NT2/D1 (cell line): ENCODE data around the gene RBPJ.

ENCODE experiments used
- SUZ12 ChIP-seq: IDR thresholded peaks from 2 replicates; pipeline ENCODE4 v1.6.1; 2011; ENCODE audit not compliant: insufficient read length, insufficient read depth; ENCODE audit errors: extremely low read depth
- YY1 ChIP-seq: IDR thresholded peaks from 2 replicates; pipeline ENCODE4 v1.6.1; 2011; ENCODE audit not compliant: insufficient read length, insufficient read depth
- ZNF274 ChIP-seq: IDR thresholded peaks from 2 replicates; pipeline ENCODE4 v1.6.1; 2011; ENCODE audit warnings: mild to moderate bottlenecking, low read depth, low read length

- TF ChIP-seq SUZ12 (no peak), YY1 (no peak), ZNF274 (no peak)
These were observed 10.7 kb downstream of the RBPJ start for GRCh38 chr4:26331380-26331950.
